Stimulated activated CD8-positive, alpha-beta memory T cell treated with anti-CD3 and anti-CD28 coated beads, Interleukin-4, amount 100 ng/mL, for 24 hours (primary cell): ENCODE measurements around the gene HECW1.

Experiments
- DNase-seq: peaks from one replicate; pipeline ENCODE4 v3.0.0-alpha.2; 2020; ENCODE audit warnings: low read depth

HECW1 gene

DNA sequence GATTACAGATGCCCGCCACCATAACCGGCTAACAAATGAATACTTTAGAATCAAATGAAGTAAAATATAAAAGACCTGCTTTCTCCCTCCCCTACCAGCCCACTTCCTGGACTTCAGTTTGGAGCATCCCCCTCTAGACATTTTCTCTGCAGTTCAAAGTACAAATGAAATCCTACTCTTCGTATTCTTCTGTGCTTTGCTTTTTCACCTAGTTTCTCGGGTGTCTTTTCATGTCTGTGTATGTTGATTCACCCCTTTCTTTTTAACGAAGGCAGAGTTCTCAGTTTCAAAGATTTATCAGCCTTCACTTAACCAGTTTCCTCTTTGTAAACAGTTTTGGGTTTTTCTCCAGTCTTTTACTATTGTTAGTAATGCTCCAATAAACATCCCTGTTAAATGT, 324.6 kb downstream of the HECW1 start:
- no peak for DNase-seq

DNA sequence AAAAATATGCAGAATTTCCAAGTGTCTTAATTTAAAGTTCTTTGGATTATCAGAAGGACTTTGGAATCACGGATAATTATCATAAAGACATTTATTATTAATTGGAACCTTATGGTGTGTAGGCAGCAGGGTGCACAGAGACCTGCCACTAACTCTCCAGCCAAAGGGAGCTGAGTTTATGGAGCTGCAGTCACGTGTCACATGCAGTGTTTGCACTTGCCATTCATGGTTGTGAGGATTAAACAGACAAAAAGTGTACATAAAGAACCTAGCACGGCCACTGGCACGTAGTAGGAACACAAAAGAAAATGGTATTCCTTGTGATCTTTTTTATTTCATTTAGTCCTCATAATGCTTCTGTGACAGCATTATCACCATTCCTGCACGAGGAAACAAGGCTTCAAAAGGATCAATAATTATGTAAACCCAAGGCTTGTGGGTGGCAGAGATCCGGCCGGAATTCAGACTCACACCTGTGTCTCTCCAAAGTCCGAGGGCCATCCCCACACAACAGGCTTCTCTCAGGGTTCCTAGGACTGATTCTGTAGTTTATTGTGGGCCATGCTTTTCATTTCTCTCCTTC, 326.5 kb downstream of the HECW1 start:
- DNase-seq: no peak

DNA sequence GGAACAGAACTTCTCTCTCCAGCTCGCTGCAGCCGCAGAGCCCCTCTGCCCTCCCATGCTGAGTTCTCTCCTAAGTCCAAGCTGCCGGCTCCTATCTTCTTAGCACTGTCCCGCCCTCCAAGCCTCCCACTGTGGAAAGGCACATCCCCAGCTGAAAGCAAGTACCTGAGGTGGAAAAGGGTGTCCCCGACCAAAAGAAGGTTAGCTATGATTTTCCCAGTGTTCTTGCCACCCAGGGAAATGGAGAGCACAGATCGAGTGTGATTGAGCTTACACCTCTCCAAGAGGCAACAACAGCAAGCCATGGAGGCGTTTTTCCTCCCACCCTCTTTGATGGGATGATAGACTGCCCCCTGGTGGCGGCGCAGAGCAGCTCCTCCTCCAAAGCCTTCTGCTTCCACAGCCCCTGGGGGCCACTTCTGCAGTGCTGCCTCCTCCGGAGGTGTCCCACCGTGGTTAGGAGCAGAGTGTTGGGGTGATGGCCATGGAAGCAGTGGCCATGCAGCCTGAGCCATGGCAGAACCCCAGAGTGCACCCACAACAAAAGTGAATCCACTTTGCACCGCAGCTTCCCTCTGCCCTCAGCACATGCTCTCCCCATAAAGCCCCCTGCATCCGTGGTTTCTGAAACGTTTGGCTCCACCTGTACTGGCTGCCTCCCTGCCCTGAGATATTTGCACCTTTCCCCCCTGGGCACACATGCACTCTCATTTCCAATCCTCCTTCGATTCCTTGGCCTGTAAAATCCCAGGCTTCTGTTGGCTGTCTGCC, 327.4 kb downstream of the HECW1 start:
- DNase-seq: peak; percentile 27

DNA sequence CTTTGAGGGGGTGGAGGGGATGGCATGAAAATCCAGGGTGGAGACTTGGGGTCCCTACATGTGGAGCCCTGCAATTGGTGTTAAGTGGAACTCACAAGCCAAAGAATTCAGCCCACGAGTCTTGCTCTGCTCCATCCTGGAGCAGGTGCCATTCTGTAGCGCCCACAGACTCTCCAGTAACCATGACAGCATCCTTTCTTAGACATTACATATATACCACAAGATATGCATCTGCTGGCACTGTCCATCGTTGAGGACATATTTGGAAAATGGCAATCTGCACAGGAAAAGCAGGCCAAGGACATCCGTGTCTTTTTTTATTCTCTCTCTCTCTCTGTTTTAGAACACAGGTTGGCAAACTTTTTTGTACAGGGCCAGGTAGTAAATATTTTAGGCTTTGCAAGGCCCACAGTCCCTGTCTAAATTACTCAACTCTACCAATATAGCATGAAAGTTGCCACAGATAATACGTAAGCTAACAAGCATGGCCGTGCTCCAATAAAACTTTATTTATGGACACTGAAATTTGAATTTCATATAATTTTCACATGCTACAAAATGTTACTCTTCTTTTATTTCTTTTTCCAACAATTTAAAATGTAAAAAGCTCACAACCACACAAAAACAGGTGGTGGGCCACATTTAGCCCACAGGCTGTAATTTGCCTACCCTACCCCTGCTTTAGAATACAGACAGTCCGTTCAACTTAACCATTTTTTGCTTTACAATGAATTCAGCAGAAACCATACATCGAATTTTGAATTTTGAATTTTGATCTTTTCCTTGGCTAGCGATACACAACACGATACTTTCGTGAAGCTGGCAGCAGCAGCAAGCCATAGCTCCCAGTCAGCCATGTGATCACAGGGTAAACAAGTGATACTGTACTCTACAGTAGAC, 329.0 kb downstream of the HECW1 start:
- DNase-seq: no peak

DNA sequence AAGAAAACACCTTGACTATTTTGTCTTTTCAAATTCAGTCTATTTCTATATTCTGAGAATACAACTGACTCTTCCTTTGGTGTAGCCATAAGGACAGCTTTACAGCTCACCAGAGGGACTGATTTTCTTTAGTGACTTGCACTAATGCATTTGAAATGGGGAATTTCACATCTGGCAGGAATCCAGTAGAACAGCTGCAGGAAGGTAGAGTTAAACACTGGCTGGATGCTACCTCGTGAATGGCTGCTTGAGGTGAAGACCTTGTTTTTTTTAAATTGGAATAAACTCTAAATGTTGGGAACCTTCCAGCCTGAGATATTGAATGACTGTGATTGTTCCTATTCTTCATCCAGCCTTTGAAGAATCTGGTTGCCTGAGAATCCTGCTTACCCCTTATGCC, 330.9 kb downstream of the HECW1 start:
- no peak for DNase-seq

DNA sequence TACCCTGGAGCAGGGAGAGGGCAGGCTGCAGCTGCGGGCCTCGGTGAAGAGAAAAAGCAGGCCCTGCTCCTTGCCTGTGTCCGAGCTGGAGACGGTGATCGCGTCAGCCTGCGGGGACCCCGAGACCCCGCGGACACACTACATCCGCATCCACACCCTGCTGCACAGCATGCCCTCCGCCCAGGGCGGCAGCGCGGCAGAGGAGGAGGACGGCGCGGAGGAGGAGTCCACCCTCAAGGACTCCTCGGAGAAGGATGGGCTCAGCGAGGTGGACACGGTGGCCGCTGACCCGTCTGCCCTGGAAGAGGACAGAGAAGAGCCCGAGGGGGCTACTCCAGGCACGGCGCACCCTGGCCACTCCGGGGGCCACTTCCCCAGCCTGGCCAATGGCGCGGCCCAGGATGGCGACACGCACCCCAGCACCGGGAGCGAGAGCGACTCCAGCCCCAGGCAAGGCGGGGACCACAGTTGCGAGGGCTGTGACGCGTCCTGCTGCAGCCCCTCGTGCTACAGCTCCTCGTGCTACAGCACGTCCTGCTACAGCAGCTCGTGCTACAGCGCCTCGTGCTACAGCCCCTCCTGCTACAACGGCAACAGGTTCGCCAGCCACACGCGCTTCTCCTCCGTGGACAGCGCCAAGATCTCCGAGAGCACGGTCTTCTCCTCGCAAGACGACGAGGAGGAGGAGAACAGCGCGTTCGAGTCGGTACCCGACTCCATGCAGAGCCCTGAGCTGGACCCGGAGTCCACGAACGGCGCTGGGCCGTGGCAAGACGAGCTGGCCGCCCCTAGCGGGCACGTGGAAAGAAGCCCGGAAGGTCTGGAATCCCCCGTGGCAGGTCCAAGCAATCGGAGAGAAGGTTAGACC, 332.5 kb downstream of the HECW1 start:
- DNase-seq: no peak

DNA sequence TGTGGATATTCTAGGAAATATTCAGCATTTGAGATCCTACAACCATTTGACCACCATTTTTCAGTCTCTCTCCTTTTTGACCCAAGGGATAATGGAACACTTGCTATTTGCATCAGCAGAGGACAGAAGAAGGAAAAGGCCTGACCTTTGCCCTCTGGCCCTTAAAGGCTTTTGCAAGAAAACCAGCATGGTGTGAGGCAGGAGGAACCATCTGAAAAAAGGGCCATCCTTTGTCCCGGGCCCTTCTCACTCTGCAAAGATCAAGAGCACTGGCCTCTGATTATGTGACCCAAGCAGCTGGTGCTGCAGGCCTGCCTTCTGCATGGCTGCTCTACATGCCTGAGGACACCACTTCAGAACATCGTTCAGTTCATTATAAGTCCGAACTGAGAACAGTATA, 337.1 kb downstream of the HECW1 start:
- DNase-seq: no peak

DNA sequence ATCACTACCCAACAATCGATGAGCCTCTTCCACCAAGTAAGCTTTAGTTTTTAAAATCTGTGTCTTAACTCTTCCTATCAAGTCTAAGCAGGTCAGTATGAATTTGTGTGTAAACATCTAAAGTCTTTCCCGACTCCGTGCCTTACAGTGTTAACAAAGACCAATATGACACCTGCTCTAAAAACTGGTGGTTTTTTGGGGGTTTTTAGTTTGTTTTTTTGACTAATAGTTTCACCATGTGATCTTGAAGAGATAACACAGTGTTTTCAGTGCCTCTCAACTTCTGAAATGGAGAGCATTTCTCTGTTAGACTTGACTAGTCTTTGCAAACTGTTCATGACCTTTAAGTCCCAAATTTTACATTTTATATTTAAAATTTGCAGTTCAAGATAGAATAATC, 338.4 kb downstream of the HECW1 start:
- no peak for DNase-seq

DNA sequence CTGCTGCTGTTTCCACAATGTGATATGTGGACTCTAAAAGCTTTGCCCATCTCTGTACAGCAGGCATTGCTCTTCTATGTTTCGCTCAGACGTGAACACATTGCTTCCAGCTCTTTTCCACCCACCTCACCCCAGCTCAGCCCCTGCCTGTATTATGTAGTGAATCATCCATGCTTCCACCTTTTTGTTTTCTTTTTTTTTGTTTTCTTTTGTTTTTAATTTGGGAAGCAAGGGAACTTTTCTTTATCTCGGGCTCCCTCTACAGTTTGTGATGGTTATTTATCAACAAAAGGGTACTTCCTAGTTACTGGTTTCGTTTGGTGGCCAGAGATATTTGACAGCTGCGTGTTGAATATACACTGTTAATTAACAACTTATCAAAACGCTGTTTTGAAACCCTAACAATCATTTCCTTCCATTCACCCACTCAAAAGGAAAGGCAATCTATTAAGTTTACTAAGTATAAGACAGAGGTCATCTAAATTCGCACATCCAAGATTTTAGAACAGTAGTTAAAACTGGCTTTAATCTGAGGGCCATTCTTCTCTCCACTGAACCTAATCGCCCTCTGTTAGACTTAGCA, 342.6 kb downstream of the HECW1 start:
- DNase-seq: no peak

DNA sequence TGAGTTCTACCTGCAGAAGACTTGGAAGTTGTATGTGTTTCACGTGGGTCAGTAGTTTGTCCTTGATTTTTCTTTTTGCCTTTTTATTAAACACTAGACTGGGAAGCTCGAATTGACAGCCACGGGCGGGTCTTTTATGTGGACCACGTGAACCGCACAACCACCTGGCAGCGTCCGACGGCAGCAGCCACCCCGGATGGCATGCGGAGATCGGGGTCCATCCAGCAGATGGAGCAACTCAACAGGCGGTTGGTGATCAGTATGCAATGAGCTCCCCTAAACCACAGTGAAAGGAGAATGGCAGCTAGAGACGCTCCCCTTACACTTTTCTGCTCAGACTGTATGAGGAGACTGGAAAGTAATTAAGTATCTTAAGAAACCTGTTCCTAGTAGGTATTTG, 343.8 kb downstream of the HECW1 start:
- DNase-seq: no peak

DNA sequence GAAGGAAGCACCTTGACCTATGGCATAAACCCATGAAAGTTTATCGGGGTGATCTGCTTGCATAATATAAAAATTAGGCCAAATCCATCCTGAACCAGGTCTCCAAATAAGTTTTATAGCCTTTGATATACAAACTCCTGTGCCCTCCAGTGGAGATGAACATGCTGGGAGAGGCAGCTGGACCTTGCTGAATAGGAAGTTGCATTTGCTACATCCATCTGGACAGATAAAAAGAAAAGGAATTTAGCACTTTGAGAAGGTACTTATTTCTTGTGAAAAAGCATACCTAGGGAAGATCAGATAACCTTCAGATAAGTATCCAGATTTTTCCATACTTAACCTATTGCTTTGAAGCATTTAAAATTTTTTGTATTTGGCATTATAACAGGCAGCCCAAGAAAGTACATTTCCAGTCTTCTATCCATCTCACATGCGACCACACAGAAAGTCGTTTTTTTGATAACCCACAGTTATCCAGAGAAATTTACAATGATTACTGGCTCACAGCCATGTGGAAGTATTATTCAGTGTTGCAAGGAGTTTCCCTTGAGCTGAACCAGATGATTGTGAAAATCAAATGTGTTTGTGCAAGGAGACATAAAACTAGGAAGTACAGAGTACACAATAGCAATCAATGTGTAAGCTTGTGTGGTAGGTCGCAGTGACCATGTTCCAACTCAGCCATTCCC, 346.0 kb downstream of the HECW1 start:
- DNase-seq: no peak

DNA sequence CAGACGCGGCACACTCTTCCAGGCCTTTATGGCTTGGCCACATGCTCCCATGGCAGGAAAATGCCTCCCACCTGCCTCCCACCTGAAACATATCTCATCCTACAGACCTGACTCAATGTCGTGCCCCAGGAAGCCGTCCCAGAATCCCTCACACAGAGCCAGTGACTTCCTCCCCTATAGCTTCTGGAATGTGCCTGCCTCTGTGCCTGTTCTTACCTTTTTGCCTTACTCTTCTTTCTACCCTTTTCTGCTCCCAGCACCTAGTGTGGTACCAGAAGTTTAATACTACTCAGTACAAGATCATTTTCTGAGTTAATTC, 346.5 kb downstream of the HECW1 start:
- DNase-seq: no peak

DNA sequence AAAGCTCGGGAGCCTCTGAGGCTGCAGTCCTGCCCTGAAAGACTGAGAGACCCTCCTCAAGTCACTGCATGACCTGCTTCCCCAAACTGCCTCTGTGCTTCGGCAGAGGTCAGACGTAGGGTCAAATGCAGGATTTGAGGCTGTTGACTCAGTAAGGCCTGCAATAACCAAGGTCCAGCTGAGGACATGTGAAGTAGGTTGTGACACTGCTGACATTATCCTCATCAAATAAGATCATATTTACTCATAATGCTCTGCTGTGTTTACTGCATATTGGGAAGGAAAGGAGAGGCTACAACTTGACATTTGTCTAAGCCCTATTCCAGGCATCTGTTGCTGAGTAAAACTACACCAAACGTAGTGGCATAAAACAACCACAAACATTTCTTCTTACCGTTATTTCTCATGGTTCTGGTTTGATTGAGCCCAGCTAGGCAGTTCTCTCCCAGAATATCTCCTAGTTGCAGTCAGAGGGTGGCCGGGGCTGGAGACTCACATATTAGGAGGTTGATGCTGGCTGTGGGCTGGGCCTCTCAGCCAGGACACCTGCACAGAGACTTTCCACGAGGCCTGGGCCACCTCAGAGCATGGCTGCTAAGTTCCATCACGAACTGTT, 348.4 kb downstream of the HECW1 start:
- DNase-seq: no peak

DNA sequence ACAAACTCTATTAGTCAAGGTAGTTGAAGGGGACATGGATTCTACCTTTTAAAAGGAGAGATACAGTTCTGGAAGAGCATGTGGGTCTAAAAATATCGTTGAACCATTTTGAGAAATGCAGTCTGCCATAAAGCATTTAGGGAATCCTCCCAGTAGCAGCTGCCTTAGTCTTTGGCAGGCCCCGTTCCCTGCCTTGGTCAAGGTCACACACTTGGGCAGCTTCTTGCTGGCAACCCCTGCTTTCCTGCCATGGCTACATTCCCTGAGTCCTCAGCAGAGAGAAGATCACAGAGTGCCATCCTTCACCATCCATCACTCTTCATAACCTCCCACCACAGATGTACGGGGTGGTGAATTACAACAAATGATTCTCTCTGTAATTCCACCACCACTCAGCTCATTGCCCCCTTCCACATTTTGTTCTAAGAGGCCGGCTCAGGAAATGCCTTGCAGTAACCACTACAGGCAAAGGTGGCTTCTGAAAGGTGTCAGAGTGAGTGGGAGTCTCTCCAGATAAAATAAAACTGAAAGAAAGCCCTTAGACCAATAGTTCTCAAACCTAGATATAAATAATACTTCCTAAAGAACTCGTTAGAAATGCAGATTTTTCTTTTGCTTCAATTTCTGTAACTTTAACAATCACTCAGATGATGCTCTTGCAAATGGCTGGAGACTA, 349.0 kb downstream of the HECW1 start:
- DNase-seq: no peak

DNA sequence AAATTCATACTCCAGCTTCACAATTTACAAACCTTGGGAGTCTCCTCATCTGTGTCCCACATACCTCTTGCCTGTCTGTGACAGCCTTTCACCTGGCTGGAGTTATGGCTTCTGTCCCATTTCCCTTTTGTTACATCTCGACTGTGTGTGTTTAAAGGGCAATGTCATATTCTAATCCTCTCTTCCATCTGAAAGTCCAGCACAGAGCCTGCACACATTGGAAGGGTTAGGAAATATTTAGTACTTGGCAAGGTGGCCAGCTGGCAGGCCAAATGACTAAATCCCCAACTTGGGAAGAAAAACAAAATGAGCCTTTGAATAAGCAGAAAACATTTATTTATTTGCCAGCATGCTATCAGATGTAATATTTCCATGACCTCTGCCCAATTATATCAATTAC, 350.4 kb downstream of the HECW1 start:
- no peak for DNase-seq

DNA sequence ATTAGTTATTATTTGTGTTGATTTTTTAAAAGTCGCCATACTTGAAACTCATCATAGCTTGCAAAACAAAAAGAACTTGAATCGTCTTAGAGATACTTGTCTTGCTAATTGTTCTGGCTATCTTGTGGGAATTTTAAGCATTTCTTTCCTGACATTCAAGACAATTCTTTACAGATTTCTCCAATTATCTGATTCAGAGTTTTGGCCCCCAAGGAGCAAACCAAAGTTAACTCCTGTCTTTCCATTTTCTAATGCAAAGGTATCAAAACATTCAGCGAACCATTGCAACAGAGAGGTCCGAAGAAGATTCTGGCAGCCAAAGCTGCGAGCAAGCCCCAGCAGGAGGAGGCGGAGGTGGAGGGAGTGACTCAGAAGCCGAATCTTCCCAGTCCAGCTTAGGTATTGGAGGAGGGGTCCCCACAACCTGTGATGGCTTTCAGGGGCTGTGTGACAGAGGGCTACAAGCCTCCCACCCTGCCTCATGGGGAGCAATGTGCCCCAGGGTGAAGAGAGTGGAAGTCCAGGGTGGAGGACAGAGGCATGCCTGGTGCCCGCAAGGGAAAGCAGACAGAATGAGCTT, 351.0 kb downstream of the HECW1 start:
- no peak for DNase-seq

DNA sequence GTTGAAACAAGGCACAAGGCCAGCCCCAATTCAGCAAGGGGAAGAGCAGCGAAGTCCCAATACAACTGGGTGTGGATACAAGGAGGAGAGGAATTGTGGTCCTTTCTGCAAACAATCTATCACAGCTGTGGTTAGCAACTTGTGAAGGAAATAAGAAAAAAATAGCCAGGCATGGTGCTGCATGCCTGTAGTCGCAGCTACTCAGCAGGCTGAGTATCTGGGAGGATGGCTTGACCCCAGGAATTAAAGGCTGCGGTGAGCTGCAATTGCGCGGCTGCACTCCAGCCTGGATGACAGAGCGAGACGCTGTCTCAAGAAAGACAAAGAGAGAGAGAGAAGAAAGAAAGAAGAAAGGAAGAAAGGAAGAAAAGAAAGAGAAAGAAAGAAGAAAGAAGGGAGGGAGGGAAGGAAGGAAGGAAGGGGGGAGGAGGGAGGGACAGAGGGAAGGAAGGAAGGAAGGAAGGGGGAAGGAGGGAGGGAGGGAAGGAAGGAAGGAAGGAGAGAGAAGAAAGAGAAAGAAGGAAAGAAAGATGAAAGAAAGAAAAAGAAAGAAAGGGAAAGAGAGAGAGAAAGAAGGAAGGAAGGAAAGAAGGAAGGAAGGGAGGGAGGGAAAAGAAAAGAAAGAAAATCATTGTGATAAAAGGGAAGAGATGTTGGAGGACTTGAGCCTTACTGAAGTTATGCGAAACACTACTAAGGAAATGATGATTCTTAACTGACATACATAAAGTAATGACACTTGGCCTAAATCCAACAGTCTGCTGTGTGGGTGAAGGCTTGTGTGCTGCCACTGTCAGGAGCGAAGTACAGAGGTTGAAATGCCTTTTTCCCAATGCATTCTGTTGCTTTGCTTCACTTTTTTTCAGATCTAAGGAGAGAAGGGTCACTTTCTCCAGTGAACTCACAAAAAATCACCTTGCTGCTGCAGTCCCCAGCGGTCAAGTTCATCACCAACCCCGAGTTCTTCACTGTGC, 353.4 kb downstream of the HECW1 start:
- DNase-seq: no peak

DNA sequence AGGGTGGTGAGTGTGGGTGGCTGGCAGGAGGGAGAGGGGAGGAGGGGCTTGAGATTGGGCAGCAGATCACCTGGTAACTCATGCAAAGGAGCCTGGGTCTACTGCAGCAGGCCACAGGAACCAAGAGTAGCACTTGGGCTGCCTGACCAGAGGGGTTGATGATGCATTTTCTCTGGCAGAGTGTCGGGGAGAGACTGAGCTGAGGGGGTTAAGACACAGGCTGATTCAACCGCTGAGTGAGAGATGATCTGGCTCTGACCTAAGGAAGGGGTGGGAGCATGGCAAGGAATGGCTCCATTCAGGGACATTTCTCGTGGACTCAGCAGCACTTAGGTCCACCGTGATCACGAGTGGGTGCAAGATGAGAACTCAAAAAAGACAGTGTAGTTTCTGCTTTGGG, 355.0 kb downstream of the HECW1 start:
- no peak for DNase-seq

DNA sequence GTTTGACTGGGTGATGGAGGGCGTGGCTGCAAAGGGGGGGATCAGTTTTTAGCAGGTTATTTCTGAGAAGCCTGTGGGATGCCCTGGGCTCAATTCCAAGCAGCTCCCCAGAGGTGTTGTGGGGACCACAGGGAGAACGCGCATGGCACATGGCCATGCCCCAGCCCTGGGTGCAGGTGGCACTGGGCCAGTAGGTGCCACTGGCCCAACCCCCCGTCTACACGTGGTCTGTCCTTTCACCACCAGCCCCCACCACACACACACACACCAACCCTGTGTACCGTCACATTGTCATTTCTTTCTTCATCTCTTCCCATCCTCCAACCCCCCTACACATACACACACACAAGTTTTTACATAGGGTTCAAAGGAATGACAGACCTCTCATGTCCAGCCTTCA, 355.4 kb downstream of the HECW1 start:
- DNase-seq: no peak
